Chondrocyte (in vitro differentiated cells): ENCODE results near the gene IGFBPL1. TPM values are rescaled to one million over a fixed set of nuclear protein-coding genes. Genes with fewer than 3 reads are reported as not detected.

Experiments
- DNase-seq: peaks from one replicate; pipeline ENCODE4 v3.0.0; 2021; ENCODE audit warnings: mixed read lengths, low spot score
- H3K27ac Mint-ChIP-seq: one replicate; pipeline ENCODE4 v1.8.0; 2021; ENCODE audit warnings: mild to moderate bottlenecking, moderate library complexity, mixed read lengths; ENCODE audit not compliant: unreplicated experiment
- H3K27me3 Mint-ChIP-seq: 2 replicates; pipeline ENCODE4 v1.8.0; 2021; ENCODE audit warnings: low read depth, mixed read lengths
- H3K36me3 Mint-ChIP-seq: 2 replicates; pipeline ENCODE4 v1.8.0; 2021; ENCODE audit warnings: low read depth, mixed read lengths
- H3K4me1 Mint-ChIP-seq: 2 replicates; pipeline ENCODE4 v1.8.0; 2021; ENCODE audit warnings: low read depth, mild to moderate bottlenecking, mixed read lengths
- H3K4me3 Mint-ChIP-seq: one replicate; pipeline ENCODE4 v1.8.0; 2021; ENCODE audit warnings: mild to moderate bottlenecking, moderate library complexity, mixed read lengths; ENCODE audit not compliant: unreplicated experiment
- H3K9me3 Mint-ChIP-seq: 2 replicates; pipeline ENCODE4 v1.8.0; 2021; ENCODE audit warnings: low read depth, mixed read lengths
- total RNA-seq: library from RNA; stranded (reverse); gene quantifications from 3 replicates; pipeline ENCODE4 v1.2.1, GENCODE V29; 2021
- TF ChIP-seq, protein P1 (sequence below): fragments of 200-600 bp; sonication (generic); IDR thresholded peaks from 2 replicates; pipeline ENCODE4 v1.5.0; 2021; ENCODE audit warnings: antibody characterized with exemption, mild to moderate bottlenecking, moderate library complexity

The IGFBPL1 gene
- total RNA-seq, 1 donor from 2014 or later = 2.8 TPM

DNA sequence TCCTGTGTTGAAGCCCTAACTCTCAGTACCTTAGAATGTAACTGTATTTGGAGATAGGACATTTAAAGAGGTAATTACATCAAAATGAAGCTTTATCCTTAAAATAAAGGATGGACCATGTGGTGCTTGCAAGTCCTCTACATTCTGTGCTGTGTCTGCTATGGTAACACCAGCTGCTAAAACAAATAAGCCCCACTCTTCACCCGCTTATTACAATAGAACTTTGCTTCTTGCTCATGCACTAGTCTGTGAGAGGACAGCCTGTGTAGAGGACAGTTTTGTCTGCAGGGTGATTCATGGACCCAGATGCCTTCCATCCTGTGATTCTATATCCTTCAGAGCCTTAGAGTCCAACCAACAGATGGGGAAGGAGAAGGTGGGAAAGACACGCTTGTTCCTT is 12.5 kb upstream of the IGFBPL1 start:
- Mint-ChIP-seq H3K4me3 (no peak overlapping the region), H3K27ac (no peak overlapping the region), H3K4me1 (peaks cover 19% of the 10 kb centered on the region), H3K9me3 (no peaks in the 10 kb centered on the region), H3K27me3 (no peaks in the 10 kb centered on the region), H3K36me3 (no peaks in the 10 kb centered on the region)
- no peak for DNase-seq
- TF ChIP-seq, protein P1, sequence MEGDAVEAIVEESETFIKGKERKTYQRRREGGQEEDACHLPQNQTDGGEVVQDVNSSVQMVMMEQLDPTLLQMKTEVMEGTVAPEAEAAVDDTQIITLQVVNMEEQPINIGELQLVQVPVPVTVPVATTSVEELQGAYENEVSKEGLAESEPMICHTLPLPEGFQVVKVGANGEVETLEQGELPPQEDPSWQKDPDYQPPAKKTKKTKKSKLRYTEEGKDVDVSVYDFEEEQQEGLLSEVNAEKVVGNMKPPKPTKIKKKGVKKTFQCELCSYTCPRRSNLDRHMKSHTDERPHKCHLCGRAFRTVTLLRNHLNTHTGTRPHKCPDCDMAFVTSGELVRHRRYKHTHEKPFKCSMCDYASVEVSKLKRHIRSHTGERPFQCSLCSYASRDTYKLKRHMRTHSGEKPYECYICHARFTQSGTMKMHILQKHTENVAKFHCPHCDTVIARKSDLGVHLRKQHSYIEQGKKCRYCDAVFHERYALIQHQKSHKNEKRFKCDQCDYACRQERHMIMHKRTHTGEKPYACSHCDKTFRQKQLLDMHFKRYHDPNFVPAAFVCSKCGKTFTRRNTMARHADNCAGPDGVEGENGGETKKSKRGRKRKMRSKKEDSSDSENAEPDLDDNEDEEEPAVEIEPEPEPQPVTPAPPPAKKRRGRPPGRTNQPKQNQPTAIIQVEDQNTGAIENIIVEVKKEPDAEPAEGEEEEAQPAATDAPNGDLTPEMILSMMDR = no peak

GRCh38 chr9:38435521-38435920 is 11.3 kb upstream of the IGFBPL1 start:
- Mint-ChIP-seq H3K9me3 (no peaks in the 10 kb centered on the region), H3K27ac (peak overlapping the region; percentile 66), H3K27me3 (no peaks in the 10 kb centered on the region), H3K4me1 (peaks cover 19% of the 10 kb centered on the region), H3K4me3 (no peak overlapping the region), H3K36me3 (no peaks in the 10 kb centered on the region)
- no peak for DNase-seq
- TF ChIP-seq, protein P1 = no peak

- H3K9me3 Mint-ChIP-seq = no peaks in the 10 kb centered on the region
- H3K27ac Mint-ChIP-seq = no peak overlapping the region
- no peak overlapping the region for H3K4me3 Mint-ChIP-seq
- TF ChIP-seq, protein P1 = no peak
- no peak for DNase-seq
- no peaks in the 10 kb centered on the region for H3K27me3 Mint-ChIP-seq
- H3K36me3 Mint-ChIP-seq = no peaks in the 10 kb centered on the region
- H3K4me1 Mint-ChIP-seq = peaks cover 19% of the 10 kb centered on the region
Measured at GRCh38 chr9:38434853-38435252, 10.6 kb upstream of the IGFBPL1 start.

DNA sequence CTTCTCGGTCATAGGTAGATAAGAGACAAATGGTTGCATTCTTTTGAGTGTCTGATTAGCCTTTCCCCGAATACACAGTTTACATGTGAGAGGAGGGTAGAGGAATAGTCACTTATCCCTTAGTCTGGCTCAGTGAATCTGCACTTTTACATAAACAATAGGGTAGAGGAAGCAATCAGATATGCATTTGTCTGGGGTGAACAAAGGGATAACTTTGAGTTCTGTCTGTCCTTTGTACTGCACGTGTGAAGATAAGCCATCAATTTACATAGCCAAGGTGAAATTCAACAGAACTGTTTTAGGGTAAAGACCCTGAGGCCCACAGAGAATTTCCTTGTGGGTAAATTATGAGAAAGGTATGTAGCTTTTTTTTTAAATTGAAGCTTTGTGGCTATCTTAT is 10.1 kb upstream of the IGFBPL1 start:
- no peak for DNase-seq
- peaks cover 19% of the 10 kb centered on the region for H3K4me1 Mint-ChIP-seq
- H3K27me3 Mint-ChIP-seq = no peaks in the 10 kb centered on the region
- H3K36me3 Mint-ChIP-seq = no peaks in the 10 kb centered on the region
- no peak overlapping the region for H3K4me3 Mint-ChIP-seq
- H3K27ac Mint-ChIP-seq = no peak overlapping the region
- TF ChIP-seq, protein P1 = no peak
- H3K9me3 Mint-ChIP-seq = no peaks in the 10 kb centered on the region

- TF ChIP-seq, protein P1 = peak; percentile 83
- no peak for DNase-seq
- Mint-ChIP-seq H3K4me3 (no peak overlapping the region), H3K27me3 (peaks cover 2% of the 10 kb centered on the region), H3K27ac (no peak overlapping the region), H3K4me1 (peaks cover 17% of the 10 kb centered on the region), H3K9me3 (no peaks in the 10 kb centered on the region), H3K36me3 (no peaks in the 10 kb centered on the region)
Measured at GRCh38 chr9:38432922-38433510, 8.8 kb upstream of the IGFBPL1 start.
